HepG2 (cell line): ENCODE results near the gene ANG. TPM values are rescaled to one million over a fixed set of nuclear protein-coding genes. Genes with fewer than 3 reads are reported as not detected.

Experiments
- ATAC-seq: fragments of 200-7000 bp; cut with Tn5 transposase; 3 replicates; pipeline ENCODE4 v1.9.1; 2020; ENCODE audit warnings: mild to moderate bottlenecking, moderate library complexity
- BruUV-seq: library from RNA; stranded (reverse); fragments of 400-500 nt; replicated peaks from 2 replicates; lab custom pipeline; 2021; lab: Mats Ljungman, UMichigan
- CTCF ChIA-PET: fragments of 300-600 bp; formaldehyde crosslinking; extraction: SDS; loops from one replicate; lab custom pipeline; 2021; ENCODE audit warnings: low total read pairs, inconsistent platforms, low intra/inter-chr PET ratio; lab: Yijun Ruan, JAX
- POLR2A ChIA-PET: fragments of 350-600 bp; sonication (Branson Sonifier 250); formaldehyde crosslinking; loops from one replicate; lab custom pipeline; 2020; ENCODE audit warnings: antibody characterized with exemption, inconsistent platforms; lab: Yijun Ruan, JAX
- DNase-seq: peaks from one replicate; pipeline ENCODE4 v3.0.0-alpha.2; 2015; ENCODE audit warnings: low spot score
- FAIRE-seq: peaks from 3 replicates; lab custom pipeline; 2011; peaks lifted over from hg19 to GRCh38; lab: Jason Lieb, UNC
- H2AFZ ChIP-seq: one replicate; pipeline ENCODE4 v1.6.1; 2011; ENCODE audit warnings: low read length, inconsistent platforms
- H3K27ac ChIP-seq: fragments of 300-600 bp; 3 replicates; pipeline ENCODE4 v1.8.0; 2011; ENCODE audit warnings: mixed run types, mild to moderate bottlenecking, mixed read lengths, low read length, inconsistent platforms; ENCODE audit not compliant: insufficient read depth; ENCODE audit errors: extremely low read length
- H3K27me3 ChIP-seq, 2 experiments: fragments of 200-600 bp in 1 of 2; 2 replicates in 1 of 2; 3 replicates in 1 of 2; pipeline versions ENCODE4 v1.6.0 to v1.8.0; 2011; ENCODE audit warnings: low read length in 2 of 2, mild to moderate bottlenecking in 2 of 2, moderate library complexity in 2 of 2, inconsistent platforms in 1 of 2; ENCODE audit not compliant: insufficient read depth in 2 of 2, control insufficient read depth in 1 of 2
- H3K36me3 ChIP-seq, 2 experiments: fragments of 200-600 bp in 1 of 2; replicated peaks in 1 of 2; 2 replicates in 1 of 2; 3 replicates in 1 of 2; pipeline versions ENCODE4 v1.5.1 to v1.8.0; 2011; ENCODE audit warnings: low read length in 2 of 2, inconsistent platforms in 1 of 2; ENCODE audit not compliant: insufficient read depth in 2 of 2, control insufficient read depth in 1 of 2
- H3K4me1 ChIP-seq: 2 replicates; pipeline ENCODE4 v1.5.1; 2012; ENCODE audit warnings: low read length, inconsistent platforms; ENCODE audit not compliant: insufficient read depth
- H3K4me2 ChIP-seq: 2 replicates; pipeline ENCODE4 v1.6.0; 2011; ENCODE audit warnings: low read depth, low read length, inconsistent platforms
- H3K4me3 ChIP-seq, 3 experiments: fragments of 200-600 bp in 1 of 3; sonication (generic), shearing (Covaris generic) in 1 of 3; replicated peaks in 1 of 3; 2 replicates each; pipeline ENCODE4 v1.5.1; 2011 to 2016; ENCODE audit warnings: low read length in 3 of 3, inconsistent platforms in 2 of 3, low read depth in 2 of 3, mild to moderate bottlenecking in 2 of 3, control low read depth in 1 of 3, mixed read lengths in 1 of 3; ENCODE audit not compliant: insufficient read depth in 1 of 3
- H3K79me2 ChIP-seq: one replicate; pipeline ENCODE4 v1.6.1; 2011; ENCODE audit warnings: low read length, inconsistent platforms; ENCODE audit not compliant: insufficient read depth
- H3K9ac ChIP-seq: 2 replicates; pipeline ENCODE4 v1.6.0; 2011; ENCODE audit warnings: mild to moderate bottlenecking, low read depth, low read length, inconsistent platforms; ENCODE audit not compliant: insufficient read depth
- H3K9me3 ChIP-seq: 2 replicates; pipeline ENCODE4 v1.5.1; 2012; ENCODE audit warnings: mild to moderate bottlenecking, low read length
- H4K20me1 ChIP-seq: 2 replicates; pipeline ENCODE4 v1.6.0; 2011; ENCODE audit warnings: inconsistent platforms, mild to moderate bottlenecking, low read length, moderate library complexity; ENCODE audit not compliant: insufficient read depth
- ZBTB33 ChIP-seq: sonication (generic); formaldehyde crosslinking; IDR thresholded peaks from 2 replicates; pipeline ENCODE4 v1.4.0; 2020; ENCODE audit warnings: missing genetic modification reagents
- ZFYVE20 ChIP-seq: sonication (generic); formaldehyde crosslinking; IDR thresholded peaks from 2 replicates; pipeline ENCODE4 v1.8.0; 2023; ENCODE audit warnings: low read depth, mild to moderate bottlenecking, moderate library complexity, missing genetic modification reagents, borderline replicate concordance
- ZNF414 ChIP-seq: sonication (generic); formaldehyde crosslinking; IDR thresholded peaks from 2 replicates; pipeline ENCODE4 v1.5.0; 2020; ENCODE audit warnings: missing genetic modification reagents
- ZNF446 ChIP-seq: sonication (generic); formaldehyde crosslinking; IDR thresholded peaks from 2 replicates; pipeline ENCODE4 v1.5.0; 2020; ENCODE audit warnings: mild to moderate bottlenecking, missing genetic modification reagents
- ZNF569 ChIP-seq: sonication (generic); formaldehyde crosslinking; IDR thresholded peaks from 2 replicates; pipeline ENCODE4 v1.5.0; 2020; ENCODE audit warnings: mild to moderate bottlenecking, missing genetic modification reagents, moderate library complexity, borderline replicate concordance
- WGBS: methylation state at CpG from one replicate; pipeline ENCODE4 v1.1.6; 2017; ENCODE audit warnings: low lambda C conversion rate; 5-methylcytosine and 5-hydroxymethylcytosine counted together
- in situ Hi-C: cut with HindIII; loops from 2 replicates; pipeline ENCODE4 v1.10.0; 2017; ENCODE audit warnings: low pct_unique_long_range_greater_than_20kb; ENCODE audit not compliant: extremely low pct_ligation_motif_present
- intact Hi-C: fragments of 100-400 bp; cut with micrococcal nuclease; formaldehyde crosslinking; loops from one replicate; pipeline ENCODE4 v1.10.0; 2022; ENCODE audit not compliant: unreplicated experiment
- polyA plus RNA-seq, 8 experiments: library from polyadenylated mRNA; depleted of rRNA in 3 of 8; stranded (reverse) in 7 of 8; unstranded in 1 of 8; fragments of >200 nt; fragmentation: Illumina TruSeq in 4 of 8; extraction: Trizol in 4 of 8; gene quantifications; 2 replicates each; pipeline versions ENCODE4 v1.2.1 to v1.2.3, GENCODE V29; 2011 to 2016; ENCODE audit warnings: low read depth in 4 of 8, missing spikeins in 1 of 8, mixed read lengths in 1 of 8; ENCODE audit not compliant: insufficient read depth in 1 of 8
- total RNA-seq, 5 experiments: library from RNA; depleted of rRNA; stranded (reverse); fragments of >200 nt; fragmentation: Illumina TruSeq; extraction: Trizol; gene quantifications; 2 replicates each; pipeline ENCODE4 v1.2.3, GENCODE V29; 2016; ENCODE audit warnings: low read depth in 1 of 5

The ANG gene
- total and polyA plus RNA-seq, 2 of the 13 experiments (the other 11 are each of a cell fraction or from before 2014, with no cell fraction given): 83.6 to 401 TPM

GRCh38 chr14:20675669-20676068, 12.9 kb upstream of the ANG start (continued):
- TF ChIP-seq ZBTB33 (CRISPR knock-in tag): peak; percentile 63
- TF ChIP-seq, all 625 proteins: peak for 1

- no peak for DNase-seq
- Histone ChIP-seq H3K36me3 (no peaks in the 10 kb centered on the region), H3K9ac (no peak overlapping the region), H3K9me3 (no peaks in the 10 kb centered on the region), H3K79me2 (no peaks in the 10 kb centered on the region), H3K4me3 (no peak overlapping the region), H2AFZ (peak overlapping the region; percentile 30), H3K4me2 (peak overlapping the region; percentile 40; the same call in 1 of the 2 replicates), H3K4me1 (peaks cover 59% of the 10 kb centered on the region), H3K27me3 (no peaks in the 10 kb centered on the region; a peak in 1 of 5 replicates), H3K27ac (no peak overlapping the region), H4K20me1 (no peaks in the 10 kb centered on the region)
- TF ChIP-seq ZNF414: no peak
- no peak for TF ChIP-seq ZNF569 (CRISPR knock-in tag)
- TF ChIP-seq ZNF446 (CRISPR knock-in tag): no peak
- no peak for TF ChIP-seq ZFYVE20 (CRISPR knock-in tag)
- no peak for FAIRE-seq
- in situ Hi-C loops (no loop called here), intact Hi-C loops (no loop called here)
- no TSS peak for BruUV-seq
- POLR2A ChIA-PET: interaction anchor here (2.4 kb wide), 1 partner anchor 11 kb away, joined by 11 read pairs; no protein-coding TSS in a partner anchor
- no peak for ATAC-seq
- CTCF ChIA-PET: no interaction called here
- WGBS: 17% methylated on average over 2 of the region's 2 CpGs
These were observed 12.5 kb upstream of the ANG start for GRCh38 chr14:20676072-20676471.
